HG02678 (cell line): ENCODE measurements around the gene SLC44A5.
"Not testable (repeated sequence)": the region's sequence is repeated elsewhere in the genome, so short reads cannot be mapped to it uniquely, and the experiment has no call there.

Source experiments
- ATAC-seq: cut with Tn5 transposase; IDR thresholded peaks from one replicate; pipeline ENCODE4 v1.9.1; 2021; ENCODE audit warnings: mild to moderate bottlenecking, moderate library complexity; ENCODE audit not compliant: unreplicated experiment

Gene SLC44A5

DNA sequence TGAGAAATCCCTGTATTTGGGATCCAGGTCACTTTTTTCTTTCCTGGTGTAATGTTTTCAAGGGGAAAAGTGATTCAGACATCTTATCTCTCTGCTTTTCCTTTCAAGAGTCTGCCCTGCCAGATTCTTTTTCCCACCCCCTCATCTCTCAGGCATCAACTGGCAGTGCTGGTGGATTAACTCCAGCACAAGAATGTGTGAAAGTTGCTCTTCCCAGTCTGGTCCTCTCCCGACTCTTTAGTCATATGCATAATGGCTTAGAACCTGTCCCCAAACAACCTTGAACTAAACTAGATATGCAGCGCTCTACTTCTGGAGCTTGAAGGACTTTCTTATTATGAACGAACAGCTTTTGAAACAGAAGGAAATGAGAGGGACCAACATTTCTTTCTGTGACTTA is 88.5 kb downstream of the SLC44A5 start:
- ATAC-seq, result no peak

DNA sequence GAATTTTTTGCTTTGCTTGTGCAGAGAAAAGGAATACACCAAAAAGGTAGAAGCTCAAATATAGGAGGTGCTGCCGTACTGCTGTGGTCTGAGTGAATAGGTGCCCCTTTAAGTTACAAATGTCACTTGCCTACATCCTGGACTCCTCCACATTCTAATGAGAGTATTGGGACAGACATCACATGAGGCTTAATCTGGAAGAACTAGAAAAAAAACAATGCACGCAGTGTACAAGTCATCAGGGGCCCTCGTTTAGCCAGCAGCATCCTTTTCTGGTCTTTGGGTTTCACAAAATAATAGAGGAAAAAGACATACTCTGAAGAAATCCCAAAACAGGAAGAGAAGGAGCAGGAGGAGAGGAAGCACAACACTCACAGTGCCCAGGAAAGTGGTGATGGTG is 89.3 kb downstream of the SLC44A5 start:
- no peak for ATAC-seq

DNA sequence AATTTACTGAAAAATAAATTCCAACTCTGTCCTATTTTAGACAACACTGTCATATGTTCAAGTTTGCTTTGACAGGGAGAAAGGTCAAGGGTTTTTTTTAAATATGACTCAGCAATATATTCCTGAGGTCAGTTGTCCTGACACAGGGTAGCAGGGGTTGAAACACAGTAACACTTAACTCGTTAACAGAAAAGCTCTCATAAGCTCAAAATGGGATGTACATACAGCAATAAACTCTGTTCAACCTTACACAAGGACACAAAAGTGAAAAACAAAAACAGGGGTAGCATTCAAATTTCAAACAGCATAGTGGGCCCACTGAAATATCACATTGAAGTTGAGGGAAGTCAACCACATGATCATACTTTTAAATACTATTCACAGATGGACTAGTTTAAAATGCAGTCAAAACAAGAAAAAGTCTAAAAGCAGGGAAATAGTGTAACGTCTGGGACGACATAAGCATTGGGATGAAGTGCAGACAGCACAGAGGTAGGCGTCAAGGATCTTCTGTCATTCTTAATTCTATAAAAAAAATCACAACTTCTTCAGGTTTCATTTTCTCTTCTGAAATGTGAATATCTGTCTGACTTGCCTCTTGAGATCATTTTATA is 89.9 kb downstream of the SLC44A5 start:
- ATAC-seq, result no peak

DNA sequence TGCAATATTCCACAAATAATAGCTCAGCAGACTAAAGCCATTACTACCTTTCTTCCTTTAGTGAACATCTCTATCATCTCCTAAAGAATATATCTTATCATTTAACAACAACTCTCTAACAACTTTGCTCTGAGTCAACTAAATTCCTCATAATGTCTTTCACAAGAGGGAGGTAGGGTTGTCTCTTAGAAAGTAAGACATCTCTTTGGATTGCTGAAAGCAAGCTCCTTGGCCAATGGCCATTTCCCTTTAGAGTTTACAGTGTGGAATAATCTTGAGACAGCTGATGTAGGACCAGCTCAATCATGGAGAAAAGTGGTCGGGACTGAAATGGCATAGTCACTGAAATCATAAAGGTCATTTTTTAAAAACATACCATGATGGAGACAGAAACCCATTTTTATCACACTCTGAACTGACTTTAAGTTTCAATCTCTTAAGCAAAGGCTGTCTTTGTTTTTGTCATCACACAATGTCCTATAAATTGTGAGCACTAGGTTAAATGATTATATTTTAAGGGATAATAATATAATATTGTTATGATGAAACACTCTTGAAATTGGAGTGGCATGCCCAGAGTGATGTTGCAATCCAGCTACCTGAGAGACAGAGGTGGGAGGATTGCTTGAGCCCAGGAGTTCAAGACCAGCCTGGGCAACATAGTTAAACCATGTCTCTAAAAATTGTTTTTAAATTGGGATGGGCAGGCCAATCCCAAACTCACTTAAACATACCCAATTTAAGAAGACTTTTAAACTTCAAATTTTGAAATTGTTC is 91.1 kb downstream of the SLC44A5 start:
- no peak for ATAC-seq

DNA sequence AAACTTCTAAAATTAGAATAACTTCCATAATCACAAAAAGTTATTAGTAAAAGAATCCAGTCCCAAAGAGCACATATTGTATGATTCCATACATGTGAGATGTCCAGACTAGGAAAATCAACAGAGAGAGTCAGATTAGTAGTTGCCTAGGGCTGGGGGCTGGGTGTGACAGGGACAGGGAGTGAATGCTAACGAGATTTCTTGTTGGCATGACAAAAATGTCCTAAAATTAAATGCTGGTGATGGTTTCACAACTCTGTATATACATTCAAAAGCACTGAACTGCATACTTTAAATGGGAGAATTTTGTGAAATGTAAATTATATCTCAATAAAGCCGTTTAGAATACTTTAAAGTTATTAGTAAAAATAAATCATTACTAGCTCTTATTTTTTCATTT is 92.2 kb downstream of the SLC44A5 start:
- no peak for ATAC-seq

DNA sequence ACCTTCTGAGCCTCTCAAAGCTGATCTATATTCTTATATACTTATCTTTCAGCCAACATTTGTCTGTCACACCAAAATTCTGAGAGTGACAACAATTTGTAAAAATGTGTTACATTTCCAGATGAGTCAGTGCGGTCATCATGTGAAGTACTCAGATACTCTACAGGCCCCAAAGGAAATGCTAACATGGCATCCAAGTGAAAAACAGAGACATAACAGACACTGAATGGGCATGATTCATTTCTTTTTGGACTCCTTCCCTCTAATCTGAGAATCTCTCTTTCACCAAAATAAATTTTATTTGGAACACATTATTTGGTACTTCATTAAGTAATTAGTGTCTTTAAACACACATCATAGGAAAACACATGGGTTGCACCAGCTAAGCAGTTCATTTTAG is 96.6 kb downstream of the SLC44A5 start:
- ATAC-seq, result no peak

DNA sequence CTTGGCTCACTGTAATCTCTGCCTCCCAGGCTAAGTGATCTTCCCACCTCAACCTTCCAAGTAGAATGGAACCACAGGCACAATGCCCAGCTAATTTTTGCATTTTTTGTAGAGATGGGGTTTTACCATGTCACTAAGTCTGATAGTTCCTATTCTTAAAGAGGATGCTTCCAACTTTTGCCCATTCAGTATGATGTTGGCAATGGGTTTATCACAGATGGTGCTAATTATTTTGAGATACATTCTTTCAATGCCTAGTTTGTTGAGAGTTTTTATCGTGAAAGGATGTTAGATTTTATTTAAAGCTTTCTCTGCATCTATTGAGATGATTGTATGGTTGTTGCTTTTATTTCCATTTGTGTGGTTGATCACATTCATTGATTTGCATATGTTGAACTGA is 103.9 kb downstream of the SLC44A5 start:
- ATAC-seq, result no peak

DNA sequence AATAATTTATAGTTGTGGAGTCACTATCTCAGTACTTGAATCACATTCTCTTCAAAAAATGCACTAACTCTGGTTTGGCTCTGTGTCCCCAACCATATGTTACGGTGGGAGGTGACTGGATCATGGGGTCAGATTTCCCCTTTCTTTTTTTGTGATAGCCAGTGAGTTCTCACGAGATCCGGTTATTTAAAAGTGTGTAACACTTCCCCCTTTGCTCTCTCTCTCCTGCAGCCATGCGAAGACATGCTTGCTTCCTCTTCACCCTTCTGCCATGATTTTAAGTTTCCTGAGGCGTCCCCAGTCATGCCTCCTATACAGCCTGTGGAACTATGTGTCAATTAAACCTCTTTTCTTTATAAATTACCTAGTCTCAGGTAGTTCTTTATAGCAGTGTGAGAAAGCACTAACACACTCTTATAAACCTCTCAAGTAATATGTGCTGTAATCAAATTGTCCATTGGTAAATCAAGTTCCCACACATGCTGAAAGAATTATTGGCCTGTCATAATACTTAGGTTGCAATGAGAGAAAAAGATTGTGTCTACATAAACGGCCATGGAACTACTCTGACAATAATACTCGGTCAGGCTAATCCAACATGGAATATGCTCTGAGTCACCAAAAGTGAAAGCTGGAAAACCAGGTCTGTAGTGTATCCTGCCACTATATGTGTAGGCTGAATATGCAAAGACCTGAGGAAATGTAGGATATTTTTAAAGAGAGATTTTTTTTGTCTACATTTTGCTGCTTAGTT is 107.5 kb downstream of the SLC44A5 start:
- ATAC-seq, result no peak

DNA sequence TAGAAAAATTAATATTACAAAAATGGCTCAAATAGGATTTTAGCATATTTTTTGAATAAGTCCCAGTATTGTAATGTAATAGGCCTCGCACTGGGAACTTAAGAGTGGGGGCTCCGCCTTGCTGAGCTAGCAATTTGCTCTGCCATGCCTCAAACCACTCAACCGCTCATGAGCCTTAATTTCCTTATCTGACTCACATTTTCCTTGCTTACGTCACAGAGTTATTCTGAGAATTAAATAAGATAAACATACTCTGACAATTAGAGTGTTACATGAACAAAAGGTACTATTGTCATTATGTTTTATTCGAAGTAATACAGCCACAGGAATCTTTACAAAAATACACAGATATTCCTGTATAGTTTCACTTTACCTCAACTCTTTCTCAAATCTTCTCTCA is 108.1 kb downstream of the SLC44A5 start:
- ATAC-seq, result no peak

DNA sequence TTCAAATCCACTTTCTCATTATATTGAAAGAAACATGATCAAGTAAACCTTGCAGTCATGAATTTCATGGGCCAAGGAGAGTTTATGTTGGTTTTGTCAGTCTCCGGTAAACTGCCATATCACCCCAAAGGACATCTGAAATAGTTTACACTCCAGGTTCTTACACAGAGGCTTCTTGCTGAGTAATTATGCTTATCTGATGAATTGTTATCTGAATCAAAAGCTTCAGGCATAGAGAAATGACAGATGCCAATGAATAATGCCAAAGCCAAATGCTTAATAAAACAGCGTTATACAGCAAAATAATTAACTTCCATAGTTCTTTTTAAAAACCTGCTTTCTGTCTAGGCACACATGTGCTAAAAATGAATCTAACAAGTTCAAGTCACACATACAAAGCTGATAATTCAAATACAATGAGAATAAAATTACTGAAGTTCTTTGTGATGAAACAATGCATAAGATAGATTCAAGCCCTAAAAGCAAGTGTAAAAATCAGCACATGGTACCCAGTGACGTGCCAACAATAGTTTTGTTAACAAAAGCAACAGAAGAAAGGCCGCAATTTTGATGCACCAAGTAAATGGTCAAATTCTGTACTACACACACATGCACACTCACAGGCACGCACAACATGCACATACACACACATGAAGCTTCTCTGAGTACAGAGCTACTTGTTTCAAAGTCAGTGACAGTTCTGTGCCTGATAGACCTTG is 109.2 kb downstream of the SLC44A5 start:
- no peak for ATAC-seq

DNA sequence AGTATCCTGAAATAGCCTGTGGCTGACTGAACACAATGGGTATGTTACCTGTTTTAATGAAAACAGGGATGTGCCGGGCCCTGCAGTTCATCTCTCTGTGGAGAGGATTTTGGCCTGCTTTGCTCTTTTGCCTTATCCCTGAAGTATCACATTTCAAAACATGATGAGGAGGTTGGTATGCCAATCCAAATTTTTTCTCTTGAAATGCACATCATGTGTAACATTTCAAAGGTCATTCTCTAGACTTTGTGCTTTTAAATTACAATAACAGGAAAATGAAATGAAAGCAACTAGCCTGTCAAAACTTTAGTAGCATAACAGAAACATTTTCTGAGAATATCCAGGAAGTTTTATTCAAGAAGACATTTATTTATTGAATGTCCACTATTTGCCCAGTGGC is 118.9 kb downstream of the SLC44A5 start:
- ATAC-seq, result no peak

DNA sequence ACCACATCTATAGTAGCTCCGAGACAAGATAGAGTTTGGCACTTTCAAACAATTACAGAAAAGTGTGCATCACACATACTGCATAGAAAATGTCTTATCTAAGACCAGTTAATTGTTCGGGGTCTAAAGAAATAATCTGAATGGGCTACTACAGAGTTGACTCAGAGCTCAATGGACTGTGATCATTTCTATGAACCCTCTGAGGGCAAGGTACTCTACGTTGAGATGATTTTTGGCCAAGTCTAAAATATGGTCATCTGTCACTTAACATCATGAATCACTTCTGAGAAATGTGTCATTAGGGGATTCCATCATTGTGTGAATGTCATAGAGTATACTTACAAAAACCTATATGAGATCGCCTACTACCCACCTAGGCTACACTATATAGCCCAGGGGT is 123.5 kb downstream of the SLC44A5 start:
- ATAC-seq, result no peak

DNA sequence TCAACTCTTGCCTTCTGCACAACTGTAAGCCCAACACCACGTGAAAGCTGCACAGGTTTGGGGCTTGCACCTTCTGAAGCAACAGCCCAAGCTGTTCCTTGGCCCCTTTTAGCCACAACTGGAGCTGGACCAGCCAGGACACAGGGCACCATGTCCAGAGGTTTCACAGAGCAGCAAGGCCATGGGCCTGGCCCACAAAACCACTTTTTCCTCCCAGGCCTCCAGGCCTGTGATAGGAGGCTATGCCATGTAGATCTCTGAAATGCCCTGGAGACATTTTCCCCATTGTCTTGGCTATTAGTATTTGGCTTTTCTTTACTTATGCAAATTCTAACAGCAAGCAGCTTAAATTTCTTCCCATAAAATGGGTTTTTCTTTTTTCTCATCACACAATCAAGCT is 126.1 kb downstream of the SLC44A5 start:
- ATAC-seq, result no peak

DNA sequence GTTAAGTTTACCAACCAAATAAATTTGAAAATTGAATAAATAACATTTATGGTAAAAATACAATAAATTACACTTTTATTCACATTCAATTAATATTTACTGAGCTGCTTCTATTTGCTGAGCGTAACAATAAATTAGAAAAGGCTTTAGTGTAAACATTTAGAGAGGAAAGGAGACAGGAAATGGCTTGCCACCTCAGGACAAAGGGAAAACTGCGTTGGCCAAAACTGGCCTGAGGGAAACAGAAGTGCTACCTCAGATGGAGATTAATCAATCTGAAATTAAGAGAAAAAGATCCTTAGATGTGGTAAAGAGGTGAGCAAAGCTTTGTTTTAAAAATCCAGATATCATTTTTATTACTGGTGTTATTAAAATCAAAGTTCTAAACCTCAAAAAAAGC is 128.0 kb downstream of the SLC44A5 start:
- ATAC-seq, result no peak

DNA sequence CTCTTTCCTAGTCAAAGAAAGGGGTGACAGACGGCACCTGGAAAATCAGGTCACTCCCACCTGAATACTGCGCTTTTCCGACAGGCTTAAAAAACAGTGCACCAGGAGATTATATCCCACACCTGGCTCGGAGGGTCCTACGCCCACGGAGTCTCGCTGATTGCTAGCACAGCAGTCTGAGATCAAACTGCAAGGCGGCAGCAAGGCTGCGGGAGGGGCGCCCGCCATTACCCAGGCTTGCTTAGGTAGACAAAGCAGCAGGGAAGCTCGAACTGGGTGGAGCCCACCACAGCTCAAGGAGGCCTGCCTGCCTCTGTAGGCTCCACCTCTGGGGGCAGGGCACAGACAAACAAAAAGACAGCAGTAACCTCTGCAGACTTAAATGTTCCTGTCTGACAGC is 134.4 kb downstream of the SLC44A5 start:
- ATAC-seq, result not testable (repeated sequence)

DNA sequence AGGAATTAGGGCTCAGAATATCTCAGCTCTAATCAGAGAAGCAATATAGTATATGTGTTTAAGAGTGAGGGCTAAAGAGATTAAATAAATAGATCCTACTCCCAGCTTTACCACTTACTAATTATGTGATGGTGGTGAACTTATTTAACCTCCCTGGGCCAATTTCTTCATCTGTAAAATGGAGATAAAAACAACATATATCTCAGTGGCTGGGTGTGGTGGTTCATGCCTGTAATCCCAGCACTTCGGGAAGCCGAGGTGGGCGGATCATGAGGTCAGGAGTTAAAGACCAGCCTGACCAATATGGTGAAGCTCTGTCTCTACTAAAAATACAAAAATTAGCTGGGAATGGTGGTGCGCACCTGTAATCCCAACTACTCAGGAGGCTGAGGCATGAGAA is 135.2 kb downstream of the SLC44A5 start:
- ATAC-seq, result no peak

DNA sequence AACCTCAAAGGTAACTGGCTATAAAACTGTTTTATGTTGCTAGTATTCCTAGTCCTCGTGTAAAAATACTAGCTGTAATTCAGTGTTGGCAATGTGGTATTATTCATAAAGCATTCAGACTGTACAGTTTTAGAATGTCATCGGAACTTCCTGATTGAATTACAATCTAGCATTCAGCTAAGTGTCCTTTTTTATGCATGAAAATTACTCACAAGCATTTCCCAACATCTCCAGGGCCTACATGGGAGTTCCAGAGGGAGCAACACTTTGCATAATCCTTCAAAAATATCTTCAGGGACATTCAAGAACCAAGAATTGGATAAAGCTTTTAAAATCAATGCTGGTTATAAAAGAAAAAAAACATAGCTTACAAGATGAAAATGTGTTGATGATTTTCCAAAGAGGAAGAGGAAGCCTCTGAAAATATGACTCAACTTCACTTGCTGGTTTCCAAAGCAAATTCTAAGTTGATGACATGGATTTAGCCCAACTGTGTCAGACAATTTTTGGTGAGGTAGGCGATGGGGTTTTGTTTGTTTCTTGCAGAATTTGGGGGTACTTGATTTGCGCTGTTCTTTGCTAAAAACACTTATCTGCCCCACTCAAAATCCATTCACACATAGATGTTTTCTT is 137.8 kb downstream of the SLC44A5 start:
- ATAC-seq, result no peak

DNA sequence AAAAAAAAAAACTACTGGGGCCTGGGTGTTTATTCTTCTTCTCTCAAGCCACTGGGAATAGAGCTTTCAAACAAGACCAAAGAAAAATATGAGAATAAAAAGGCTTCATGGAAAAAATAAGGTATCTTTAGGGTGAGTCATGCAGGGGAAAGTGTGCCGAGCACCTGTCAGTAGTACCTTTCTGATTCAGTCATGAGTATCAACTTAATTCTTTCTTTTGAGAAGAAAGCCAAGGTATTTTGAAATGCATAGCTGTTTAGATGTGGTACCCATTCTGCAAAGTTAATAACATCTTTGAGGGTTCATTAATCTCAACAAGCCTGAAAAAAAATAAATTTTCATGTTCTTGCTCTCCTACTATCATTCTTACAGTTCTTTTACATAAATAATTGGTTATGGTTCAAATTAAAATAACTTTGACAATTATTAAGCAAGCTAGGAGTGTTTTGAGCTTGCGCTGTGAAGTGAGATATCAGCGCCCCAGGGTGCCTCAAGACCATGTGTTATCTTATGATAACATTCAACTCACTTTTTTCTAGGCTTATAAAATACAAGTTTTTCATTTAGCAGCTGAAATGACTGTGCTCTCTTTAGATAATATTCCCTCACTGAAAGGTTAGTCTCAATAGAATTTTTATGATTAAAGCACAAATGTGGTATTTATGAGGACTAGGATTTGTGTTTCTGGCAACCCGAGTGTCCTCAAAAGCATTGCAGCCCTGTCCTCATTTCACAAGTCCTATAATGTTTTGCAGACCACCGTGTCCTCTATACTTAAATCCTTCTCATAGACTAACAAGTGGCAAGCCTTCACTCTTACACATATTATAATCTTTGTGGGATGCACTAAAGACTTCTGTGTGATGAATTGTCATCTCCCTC is 138.6 kb downstream of the SLC44A5 start:
- ATAC-seq, result no peak

DNA sequence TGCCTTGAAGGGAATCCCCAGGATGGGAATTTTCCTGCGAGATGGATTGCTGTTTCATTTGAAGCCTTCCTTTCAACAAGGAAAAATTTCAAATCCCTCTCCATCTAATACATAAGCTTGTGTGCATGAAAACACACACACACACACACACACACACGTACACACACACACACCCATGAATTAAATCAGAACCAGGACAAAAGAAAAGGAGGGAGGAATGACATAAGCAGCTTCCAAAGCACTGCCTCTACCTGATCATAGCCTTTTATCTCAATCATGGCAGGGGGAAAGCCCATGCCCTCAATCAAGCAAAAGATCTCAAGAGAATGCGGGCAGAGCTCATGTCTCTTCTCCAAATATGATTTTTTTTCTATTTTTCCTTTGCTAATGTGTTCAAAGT is 139.7 kb downstream of the SLC44A5 start:
- ATAC-seq, result no peak

DNA sequence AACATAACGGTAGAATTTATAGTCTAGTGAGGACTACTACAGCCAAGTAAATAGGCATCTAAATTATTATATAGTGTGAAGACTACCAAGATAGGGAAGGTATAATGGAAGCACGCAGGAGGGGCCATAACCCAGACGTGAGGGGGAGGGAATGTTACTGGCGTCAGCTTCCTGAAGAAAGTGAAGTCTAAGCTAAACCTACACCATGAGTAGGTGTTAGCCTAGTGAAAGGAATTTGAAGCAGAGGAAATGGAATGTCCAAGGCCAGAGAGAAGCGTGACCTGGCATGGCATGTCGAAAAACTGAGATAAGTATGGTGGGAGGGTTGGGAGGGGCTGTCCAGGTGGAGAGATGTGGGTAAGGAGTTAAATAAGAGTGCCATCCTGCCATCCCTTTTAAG is 140.5 kb downstream of the SLC44A5 start:
- ATAC-seq, result no peak
